A549 (cell line): ENCODE measurements around the gene ZNRF3. TPM values are rescaled to one million over a fixed set of nuclear protein-coding genes. Genes with fewer than 3 reads are reported as not detected.

ENCODE experiments used
- ATAC-seq, 2 experiments: fragments of 200-7000 bp in 1 of 2; fragments of >200 bp in 1 of 2; cut with Nextera tagmentation in 1 of 2; cut with Tn5 transposase in 1 of 2; 3 replicates each; pipeline versions ENCODE4 v1.8.0 to v1.9.1; 2018 to 2020; ENCODE audit warnings: mild to moderate bottlenecking in 1 of 2, moderate library complexity in 1 of 2
- CTCF ChIA-PET: fragments of 300-600 bp; sonication (Branson Sonifier 250); formaldehyde crosslinking; extraction: SDS; loops from one replicate; lab custom pipeline; 2021; ENCODE audit warnings: antibody characterized with exemption, inconsistent platforms; lab: Yijun Ruan, JAX
- POLR2A ChIA-PET: fragments of 350-600 bp; formaldehyde crosslinking; extraction: SDS; loops from one replicate; lab custom pipeline; 2021; ENCODE audit warnings: antibody characterized with exemption, inconsistent platforms; lab: Yijun Ruan, JAX
- DNase-seq, 2 experiments: peaks; one replicate each; pipeline versions ENCODE4 v3.0.0 to v3.0.0-alpha.2; 2011 to 2016; ENCODE audit warnings: low read depth in 1 of 2, low spot score in 1 of 2
- FAIRE-seq: peaks from 2 replicates; lab custom pipeline; 2011; peaks lifted over from hg19 to GRCh38; lab: Jason Lieb, UNC
- H3K27ac ChIP-seq, 2 experiments: fragments of >200 bp; sonication (Bioruptor Twin); formaldehyde crosslinking; 3 replicates each; pipeline ENCODE4 v1.5.1; 2016 to 2017
- H3K4me1 ChIP-seq: fragments of >200 bp; sonication (Bioruptor Twin); formaldehyde crosslinking; 3 replicates; pipeline ENCODE4 v1.6.1; 2016
- H3K4me2 ChIP-seq: fragments of >200 bp; sonication (Bioruptor Twin); formaldehyde crosslinking; 3 replicates; pipeline ENCODE4 v1.6.1; 2016
- H3K4me3 ChIP-seq: fragments of >200 bp; sonication (Bioruptor Twin); formaldehyde crosslinking; 3 replicates; pipeline ENCODE4 v1.5.1; 2016
- H3K9me3 ChIP-seq: fragments of >200 bp; sonication (Bioruptor Twin); formaldehyde crosslinking; 3 replicates; pipeline ENCODE4 v1.6.1; 2016
- ATOH8 ChIP-seq: fragments of 250-450 bp; sonication (Bioruptor Pico); IDR thresholded peaks from 2 replicates; pipeline ENCODE4 v1.5.0; 2020; ENCODE audit warnings: low read depth, mild to moderate bottlenecking, moderate library complexity
- BCL3 ChIP-seq: fragments of >200 bp; sonication (Bioruptor Twin); formaldehyde crosslinking; IDR thresholded peaks from 3 replicates; pipeline ENCODE4 v1.6.1; 2016
- CBX2 ChIP-seq: fragments of 200-600 bp; sonication (generic); IDR thresholded peaks from 2 replicates; pipeline ENCODE4 v1.6.1; 2016; ENCODE audit warnings: low read depth, mild to moderate bottlenecking, borderline replicate concordance
- EHF ChIP-seq: fragments of 250-450 bp; sonication (Bioruptor Pico); IDR thresholded peaks from 2 replicates; pipeline ENCODE4 v1.5.0; 2020; ENCODE audit warnings: mild to moderate bottlenecking
- EHMT2 ChIP-seq: fragments of 200-600 bp; sonication (generic); IDR thresholded peaks from 2 replicates; pipeline ENCODE4 v1.6.1; 2016; ENCODE audit warnings: antibody characterized with exemption, low read depth, mild to moderate bottlenecking, moderate library complexity
- ELK1 ChIP-seq: fragments of 150-350 bp; IDR thresholded peaks from 2 replicates; pipeline ENCODE4 v1.6.1; 2014; ENCODE audit warnings: low read depth, mild to moderate bottlenecking, low read length
- EP300 ChIP-seq, 2 experiments: fragments of >200 bp; sonication (Bioruptor Twin); formaldehyde crosslinking; IDR thresholded peaks; 2 replicates in 1 of 2; 3 replicates in 1 of 2; pipeline ENCODE4 v1.6.1; 2016 to 2017
- FOSB ChIP-seq: fragments of 250-450 bp; sonication (Bioruptor Pico); IDR thresholded peaks from 2 replicates; pipeline ENCODE4 v1.5.0; 2020; ENCODE audit warnings: mild to moderate bottlenecking, moderate library complexity
- HOXB13 ChIP-seq: fragments of 250-450 bp; sonication (Bioruptor Pico); IDR thresholded peaks from 2 replicates; pipeline ENCODE4 v1.5.0; 2020; ENCODE audit warnings: low read depth, mild to moderate bottlenecking, moderate library complexity
- HOXB5 ChIP-seq: fragments of 250-450 bp; sonication (Bioruptor Pico); IDR thresholded peaks from 2 replicates; pipeline ENCODE4 v1.5.0; 2020; ENCODE audit warnings: mild to moderate bottlenecking, moderate library complexity
- JUN ChIP-seq, 2 experiments: fragments of >200 bp; sonication (Bioruptor Twin); formaldehyde crosslinking; IDR thresholded peaks; 2 replicates in 1 of 2; 3 replicates in 1 of 2; pipeline ENCODE4 v1.6.1; 2016 to 2017
- JUNB ChIP-seq: fragments of >200 bp; sonication (Bioruptor Twin); formaldehyde crosslinking; IDR thresholded peaks from 2 replicates; pipeline ENCODE4 v1.6.1; 2016
- KDM5A ChIP-seq: fragments of 200-600 bp; sonication (generic); IDR thresholded peaks from 2 replicates; pipeline ENCODE4 v1.6.1; 2016; ENCODE audit warnings: antibody characterized with exemption, mild to moderate bottlenecking
- MAFK ChIP-seq: fragments of 450-650 bp; IDR thresholded peaks from 2 replicates; pipeline ENCODE4 v1.6.1; 2014; ENCODE audit not compliant: partially characterized antibody
- MAZ ChIP-seq: fragments of 150-350 bp; IDR thresholded peaks from 2 replicates; pipeline ENCODE4 v1.6.1; 2014; ENCODE audit warnings: antibody characterized with exemption, low read depth, low read length, borderline replicate concordance
- MYC ChIP-seq: IDR thresholded peaks from 2 replicates; pipeline ENCODE4 v1.6.1; 2012; ENCODE audit warnings: mild to moderate bottlenecking, inconsistent platforms, low read length, improper control_type of control experiment, borderline replicate concordance
- NFE2L2 ChIP-seq: fragments of 150-350 bp; conservative IDR thresholded peaks from 2 replicates; pipeline ENCODE4 v1.6.1; 2014; ENCODE audit warnings: low read length
- RAD21 ChIP-seq, 2 experiments: fragments of >200 bp in 1 of 2; sonication (Bioruptor Twin) in 1 of 2; formaldehyde crosslinking in 1 of 2; IDR thresholded peaks in 1 of 2; conservative IDR thresholded peaks in 1 of 2; 2 replicates in 1 of 2; 3 replicates in 1 of 2; pipeline ENCODE4 v1.6.1; 2012 to 2018; ENCODE audit warnings: inconsistent platforms in 1 of 2
- REST ChIP-seq: fragments of 200-600 bp; sonication (generic); IDR thresholded peaks from 2 replicates; pipeline ENCODE4 v1.6.1; 2016; ENCODE audit warnings: antibody characterized with exemption, mild to moderate bottlenecking, moderate library complexity
- RNF2 ChIP-seq: fragments of 200-600 bp; sonication (generic); IDR thresholded peaks from 2 replicates; pipeline ENCODE4 v1.6.1; 2016; ENCODE audit warnings: low read depth, mild to moderate bottlenecking, antibody characterized with exemption, moderate library complexity, borderline replicate concordance
- SMC3 ChIP-seq: fragments of >200 bp; sonication (Bioruptor Twin); formaldehyde crosslinking; IDR thresholded peaks from 3 replicates; pipeline ENCODE4 v1.6.1; 2018; ENCODE audit warnings: inconsistent platforms
- SREBF2 ChIP-seq: fragments of 450-650 bp; IDR thresholded peaks from 2 replicates; pipeline ENCODE4 v1.6.1; 2014; ENCODE audit warnings: mild to moderate bottlenecking, moderate library complexity
- ZC3H11A ChIP-seq: fragments of 450-650 bp; IDR thresholded peaks from 2 replicates; pipeline ENCODE4 v1.6.1; 2014; ENCODE audit warnings: antibody characterized with exemption, mild to moderate bottlenecking
- WGBS: methylation state at CpG from one replicate; pipeline ENCODE4 v1.1.6; 2017; ENCODE audit errors: missing lambda C conversion rate; 5-methylcytosine and 5-hydroxymethylcytosine counted together
- polyA plus RNA-seq, 4 experiments: library from polyadenylated mRNA; depleted of rRNA in 3 of 4; stranded (reverse); fragments of >200 nt; fragmentation: RNase III in 1 of 4; extraction: RNeasy Plus Mini Kit Qiagen cat#74134 plus additional on column Dnase treatment in 1 of 4; gene quantifications; 2 replicates in 3 of 4; 3 replicates in 1 of 4; pipeline ENCODE4 v1.2.3, GENCODE V29; 2011 to 2017

Gene ZNRF3
- polyA plus RNA-seq, 2 of the 4 experiments (the other 2 are of a cell fraction): 4.6 to 6.9 TPM

GRCh38 chr22:29032014-29032475, 148.7 kb downstream of the ZNRF3 start:
- POLR2A ChIA-PET: interaction anchor here (0.7 to 1.6 kb wide), 3 partner anchors 9 to 149 kb away, joined by 3 to 10 read pairs (median 8); partner anchors contain the start of gene ZNRF3
- FAIRE-seq (no peak), ATAC-seq (peak; percentile 3 to 8; a peak in 4 of 6 replicates), DNase-seq (no peak)
- H3K27ac ChIP-seq: peak overlapping the region; percentile 97 to 100
- H3K4me1 ChIP-seq: peaks cover 66% of the 10 kb centered on the region
- TF ChIP-seq ZC3H11A (no peak), SMC3 (no peak), EHMT2 (no peak), ATOH8 (CRISPR knock-in tag) (no peak), EHF (no peak), CBX2 (no peak), ELK1 (no peak), MYC (no peak), KDM5A (no peak), NFE2L2 (no peak), SREBF2 (no peak), HOXB13 (CRISPR knock-in tag) (no peak), REST (no peak), FOSB (CRISPR knock-in tag) (no peak), HOXB5 (no peak), BCL3 (no peak)
- peak overlapping the region; percentile 41; the same call in 1 of the 3 replicates for H3K4me3 ChIP-seq
- WGBS: 81% methylated on average over 8 of the region's 8 CpGs
- no peaks in the 10 kb centered on the region for H3K9me3 ChIP-seq
- H3K4me2 ChIP-seq: peak overlapping the region; percentile 96
- CTCF ChIA-PET: interaction anchor here (1.1 to 2.2 kb wide), 4 partner anchors 9 to 148 kb away, joined by 3 to 12 read pairs (median 6); no protein-coding TSS in a partner anchor

GRCh38 chr22:29032584-29032983, 149.2 kb downstream of the ZNRF3 start:
- ATAC-seq: no peak
- FAIRE-seq: no peak
- no peak for TF ChIP-seq NFE2L2
- TF ChIP-seq HOXB13 (CRISPR knock-in tag): no peak
- TF ChIP-seq MAFK: no peak
- TF ChIP-seq RNF2: no peak
- 0 out of 3 replicates have a peak, but pooled peaks have one; percentile 7 for TF ChIP-seq SMC3
- peak in 1 of 2 experiments; percentile 23; a peak in 2 of 5 replicates for TF ChIP-seq RAD21 (conservative IDR thresholded peaks at IDR 0.05 in 1 of 2, IDR thresholded peaks at IDR 0.05 in 1 of 2)
- TF ChIP-seq EP300 (IDR thresholded peaks at IDR 0.05): peak; percentile 32 to 44; a peak in 2 of 5 replicates
- no peak for TF ChIP-seq ATOH8 (CRISPR knock-in tag)
- TF ChIP-seq MAZ: no peak
- 0 out of 5 replicates have a peak, but pooled peaks of 1 of the 2 experiments have one; percentile 33 for TF ChIP-seq JUN (IDR thresholded peaks at IDR 0.05)
- no peak for TF ChIP-seq MYC
- TF ChIP-seq JUNB: 0 out of 2 replicates have a peak, but pooled peaks have one; percentile 11
- Histone ChIP-seq H3K9me3 (no peaks in the 10 kb centered on the region), H3K4me2 (peak overlapping the region; percentile 96), H3K4me3 (no peak overlapping the region), H3K4me1 (peaks cover 72% of the 10 kb centered on the region), H3K27ac (peak overlapping the region; percentile 97 to 100)
- ChIA-PET POLR2A (no interaction called here), CTCF (interaction anchor here (1.0 to 2.2 kb wide), 4 partner anchors 8 to 177 kb away, joined by 4 to 12 read pairs (median 6); no protein-coding TSS in a partner anchor)
- peak in 1 of 2 experiments; percentile 63 for DNase-seq
- WGBS: 0% methylated on average over 2 of the region's 2 CpGs
